ENCODE measurements around the gene TXNDC12.

Gene TXNDC12

GRCh38 chr1:52034050-52034384 is 21.0 kb downstream of the TXNDC12 start:
- Histone ChIP-seq H3K4me2 (ENCODE audit: low read depth, low read length) (peak overlapping the region; percentile 80; the same call in 1 of the 2 replicates), H3K27me3 (replicated peaks; ENCODE audit: insufficient read depth, low read length) (no peaks in the 10 kb centered on the region), H3K79me2 (ENCODE audit: low read length) (peaks cover 43% of the 10 kb centered on the region), H3K9me3 (replicated peaks; ENCODE audit: insufficient read depth, low read length) (no peaks in the 10 kb centered on the region), H3K9me2 (replicated peaks; ENCODE audit: insufficient read depth, low read length) (no peaks in the 10 kb centered on the region), H4K20me1 (ENCODE audit: insufficient read depth, low read length) (peaks cover 9% of the 10 kb centered on the region; the same call in 1 of the 2 replicates), H3K36me3 (replicated peaks; ENCODE audit: insufficient read depth, low read length) (no peaks in the 10 kb centered on the region), H3K9ac (ENCODE audit: low read length) (peak overlapping the region; percentile 86; the same call in 1 of the 2 replicates), H3K27ac (ENCODE audit: low read length) (peak overlapping the region; percentile 78; the same call in 1 of the 2 replicates), H3K4me3 (ENCODE audit: low read length) (peak overlapping the region; percentile 93; the same call in 1 of the 2 replicates), H3K4me1 (ENCODE audit: low read length) (peaks cover 8% of the 10 kb centered on the region), H3F3A (ENCODE audit: insufficient read depth, low read length) (peaks cover 25% of the 10 kb centered on the region), H2AFZ (ENCODE audit: low read length) (peak overlapping the region; percentile 75)
- no peak for DNase-seq
- TF ChIP-seq EZH2 (optimal IDR thresholded peaks at IDR 0.05; ENCODE audit: low read depth, low read length) (no peak), EZH2phosphoT487 (IDR thresholded peaks at IDR 0.05; ENCODE audit: low read length) (no peak), CTCF (IDR thresholded peaks at IDR 0.05; ENCODE audit: low read length) (no peak)

- Histone ChIP-seq H2AFZ (ENCODE audit: low read length) (peak within 1 kb of the TSS; percentile 75), H3F3A (ENCODE audit: insufficient read depth, low read length) (peaks cover 25% of the 10 kb centered on the region), H3K27me3 (replicated peaks; ENCODE audit: insufficient read depth, low read length) (no peaks in the 10 kb centered on the region), H3K79me2 (ENCODE audit: low read length) (peaks cover 43% of the 10 kb centered on the region), H3K4me3 (ENCODE audit: low read length) (peak within 1 kb of the TSS; percentile 93), H3K36me3 (replicated peaks; ENCODE audit: insufficient read depth, low read length) (no peaks in the 10 kb centered on the region), H3K9me2 (replicated peaks; ENCODE audit: insufficient read depth, low read length) (no peaks in the 10 kb centered on the region), H3K9ac (ENCODE audit: low read length) (peak within 1 kb of the TSS; percentile 86), H3K27ac (ENCODE audit: low read length) (peak within 1 kb of the TSS; percentile 78), H3K4me1 (ENCODE audit: low read length) (peaks cover 8% of the 10 kb centered on the region), H3K4me2 (ENCODE audit: low read depth, low read length) (peak within 1 kb of the TSS; percentile 80), H4K20me1 (ENCODE audit: insufficient read depth, low read length) (peaks cover 9% of the 10 kb centered on the region; the same call in 1 of the 2 replicates), H3K9me3 (replicated peaks; ENCODE audit: insufficient read depth, low read length) (no peaks in the 10 kb centered on the region)
- peak; percentile 93 for DNase-seq
- TF ChIP-seq EZH2 (optimal IDR thresholded peaks at IDR 0.05; ENCODE audit: low read depth, low read length) (no peak), EZH2phosphoT487 (IDR thresholded peaks at IDR 0.05; ENCODE audit: low read length) (no peak), CTCF (IDR thresholded peaks at IDR 0.05; ENCODE audit: low read length) (no peak)
Measured at GRCh38 chr1:52033190-52034049, 21.6 kb downstream of the TXNDC12 start, which contains the start of gene KTI12. TSS of gene KTI12 (minus strand) at chr1:52033810. CDS start at chr1:52033761, 49 bp downstream.

- peak overlapping the region; percentile 80 for H3K4me2 ChIP-seq (ENCODE audit: low read depth, low read length)
- peaks cover 25% of the 10 kb centered on the region for H3F3A ChIP-seq (ENCODE audit: insufficient read depth, low read length)
- H3K9ac ChIP-seq (ENCODE audit: low read length) = peak overlapping the region; percentile 86
- peak; percentile 49 for DNase-seq
- H3K9me3 ChIP-seq (replicated peaks; ENCODE audit: insufficient read depth, low read length) = no peaks in the 10 kb centered on the region
- H3K4me3 ChIP-seq (ENCODE audit: low read length) = peak overlapping the region; percentile 93
- no peaks in the 10 kb centered on the region for H3K9me2 ChIP-seq (replicated peaks; ENCODE audit: insufficient read depth, low read length)
- H3K79me2 ChIP-seq (ENCODE audit: low read length) = peaks cover 43% of the 10 kb centered on the region
- H3K27me3 ChIP-seq (replicated peaks; ENCODE audit: insufficient read depth, low read length) = no peaks in the 10 kb centered on the region
- H3K4me1 ChIP-seq (ENCODE audit: low read length) = peaks cover 8% of the 10 kb centered on the region
- H3K27ac ChIP-seq (ENCODE audit: low read length) = peak overlapping the region; percentile 78; the same call in 1 of the 2 replicates
- H4K20me1 ChIP-seq (ENCODE audit: insufficient read depth, low read length) = peaks cover 9% of the 10 kb centered on the region; the same call in 1 of the 2 replicates
- no peaks in the 10 kb centered on the region for H3K36me3 ChIP-seq (replicated peaks; ENCODE audit: insufficient read depth, low read length)
- H2AFZ ChIP-seq (ENCODE audit: low read length) = peak overlapping the region; percentile 75
- TF ChIP-seq EZH2 (optimal IDR thresholded peaks at IDR 0.05; ENCODE audit: low read depth, low read length) = no peak
- TF ChIP-seq EZH2phosphoT487 (IDR thresholded peaks at IDR 0.05; ENCODE audit: low read length) = no peak
Measured at GRCh38 chr1:52032785-52033131, 22.2 kb downstream of the TXNDC12 start.

All from MM.1S (cell line).